ENCODE measurements around the gene FEV. TPM values are rescaled to one million over a fixed set of nuclear protein-coding genes. Genes with fewer than 3 reads are reported as not detected.

Gene FEV
- total and polyA plus RNA-seq, 2 donors (not counting 3 experiments of a cell fraction or from before 2014, with no cell fraction given), result not detected

GRCh38 chr2:218958276-218958675 lies 26.7 kb downstream of the FEV start:
- no peak overlapping the region for H3K4me3 ChIP-seq (replicated peaks in 1 of 3; ENCODE audit: insufficient read depth in 1 of 3, low read depth in 1 of 3, low read length in 3 of 3)
- no peak overlapping the region for H3K9ac ChIP-seq (replicated peaks; ENCODE audit: extremely low read depth, insufficient read depth, low read length)
- FAIRE-seq, result no peak
- TF ChIP-seq JUN (IDR thresholded peaks at IDR 0.05; ENCODE audit: borderline replicate concordance, insufficient read depth, insufficient read length, low read depth), result no peak
- no peak for TF ChIP-seq FOS (IDR thresholded peaks at IDR 0.05; ENCODE audit: borderline replicate concordance, insufficient read depth, low read length)
- TF ChIP-seq, protein P1, sequence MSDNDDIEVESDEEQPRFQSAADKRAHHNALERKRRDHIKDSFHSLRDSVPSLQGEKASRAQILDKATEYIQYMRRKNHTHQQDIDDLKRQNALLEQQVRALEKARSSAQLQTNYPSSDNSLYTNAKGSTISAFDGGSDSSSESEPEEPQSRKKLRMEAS (IDR thresholded peaks at IDR 0.05; ENCODE audit: insufficient read depth, insufficient read length), result no peak
- TF ChIP-seq GATA2 (IDR thresholded peaks at IDR 0.05; ENCODE audit: insufficient read depth, insufficient read length, low read depth, low read length), result no peak
- no peak for TF ChIP-seq POLR2A (IDR thresholded peaks at IDR 0.05; ENCODE audit: low read depth, low read length)
- no peak for TF ChIP-seq EZH2 (IDR thresholded peaks at IDR 0.05; ENCODE audit: borderline replicate concordance, low read depth, low read length, severe bottlenecking)
- TF ChIP-seq MYC (IDR thresholded peaks at IDR 0.05; ENCODE audit: low read depth, low read length), result no peak
- TF ChIP-seq, protein P2, sequence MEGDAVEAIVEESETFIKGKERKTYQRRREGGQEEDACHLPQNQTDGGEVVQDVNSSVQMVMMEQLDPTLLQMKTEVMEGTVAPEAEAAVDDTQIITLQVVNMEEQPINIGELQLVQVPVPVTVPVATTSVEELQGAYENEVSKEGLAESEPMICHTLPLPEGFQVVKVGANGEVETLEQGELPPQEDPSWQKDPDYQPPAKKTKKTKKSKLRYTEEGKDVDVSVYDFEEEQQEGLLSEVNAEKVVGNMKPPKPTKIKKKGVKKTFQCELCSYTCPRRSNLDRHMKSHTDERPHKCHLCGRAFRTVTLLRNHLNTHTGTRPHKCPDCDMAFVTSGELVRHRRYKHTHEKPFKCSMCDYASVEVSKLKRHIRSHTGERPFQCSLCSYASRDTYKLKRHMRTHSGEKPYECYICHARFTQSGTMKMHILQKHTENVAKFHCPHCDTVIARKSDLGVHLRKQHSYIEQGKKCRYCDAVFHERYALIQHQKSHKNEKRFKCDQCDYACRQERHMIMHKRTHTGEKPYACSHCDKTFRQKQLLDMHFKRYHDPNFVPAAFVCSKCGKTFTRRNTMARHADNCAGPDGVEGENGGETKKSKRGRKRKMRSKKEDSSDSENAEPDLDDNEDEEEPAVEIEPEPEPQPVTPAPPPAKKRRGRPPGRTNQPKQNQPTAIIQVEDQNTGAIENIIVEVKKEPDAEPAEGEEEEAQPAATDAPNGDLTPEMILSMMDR (IDR thresholded peaks at IDR 0.05; ENCODE audit: extremely low read depth in 1 of 2, insufficient read depth in 1 of 2, low read depth in 1 of 2, low read length in 2 of 2), result no peak
- TF ChIP-seq POLR2AphosphoS5 (IDR thresholded peaks at IDR 0.05; ENCODE audit: insufficient read depth, low read depth, low read length), result no peak
- BruUV-seq (replicated peaks), result no TSS peak
- no peaks in the 10 kb centered on the region for H3K9me1 ChIP-seq (replicated peaks; ENCODE audit: control insufficient read depth, extremely low read depth, insufficient read depth, low read length)
- no peaks in the 10 kb centered on the region for H3K4me1 ChIP-seq (ENCODE audit: control insufficient read depth, extremely low read depth, insufficient read depth, low read length)
- dilution Hi-C loops (cut with MboI; ENCODE audit: extremely low pct_ligation_motif_present, low sequenced_read_pairs), result no loop called here
- no peak for DNase-seq (ENCODE audit: low read depth, low spot score)
- H3K36me3 ChIP-seq (ENCODE audit: control insufficient read depth in 2 of 2, extremely low read depth in 1 of 2, insufficient read depth in 2 of 2, low read length in 2 of 2), result no peaks in the 10 kb centered on the region
- no peak overlapping the region for H3K4me2 ChIP-seq (ENCODE audit: insufficient read depth, low read length)
- H3K27ac ChIP-seq (ENCODE audit: insufficient read depth, low read depth, low read length), result no peak overlapping the region
- no peaks in the 10 kb centered on the region for H3K9me3 ChIP-seq (replicated peaks; ENCODE audit: control insufficient read depth, insufficient read depth, low read length)
- no peak overlapping the region for H2AFZ ChIP-seq (ENCODE audit: low read depth, low read length)
- intact Hi-C loops (cut with micrococcal nuclease), result no loop called here
- no peaks in the 10 kb centered on the region for H4K20me1 ChIP-seq (replicated peaks; ENCODE audit: control insufficient read depth, extremely low read depth, insufficient read depth, low read length)
- no peaks in the 10 kb centered on the region for H3K79me2 ChIP-seq (ENCODE audit: control insufficient read depth, insufficient read depth, low read length)
- ChIA-PET POLR2A (no interaction called here), CTCF (interaction anchor here (1.1 to 2.0 kb wide), 2 partner anchors 22 to 82 kb away, joined by 5 to 10 read pairs; no protein-coding TSS in a partner anchor)
- H3K27me3 ChIP-seq (ENCODE audit: control insufficient read depth in 2 of 2, insufficient read depth in 2 of 2, low read length in 2 of 2), result peaks cover 54 to 61% of the 10 kb centered on the region in 2 experiments
